A673 (cell line): ENCODE results near the gene POGLUT2. TPM values are rescaled to one million over a fixed set of nuclear protein-coding genes. Genes with fewer than 3 reads are reported as not detected.

Experiments used
- BruUV-seq: library from RNA; stranded (reverse); fragments of 400-500 nt; replicated peaks from 2 replicates; lab custom pipeline; 2021; lab: Mats Ljungman, UMichigan
- CTCF ChIA-PET: fragments of 300-600 bp; sonication (Branson Sonifier 250); formaldehyde crosslinking; loops from one replicate; lab custom pipeline; 2022; ENCODE audit warnings: antibody characterized with exemption; lab: Charles Lee
- POLR2A ChIA-PET: fragments of 300-600 bp; sonication (Branson Sonifier 250); formaldehyde crosslinking; loops from one replicate; lab custom pipeline; 2022; ENCODE audit warnings: antibody characterized with exemption; ENCODE audit not compliant: low non-redundant PET; lab: Charles Lee
- DNase-seq: peaks from one replicate; pipeline ENCODE4 v3.0.0-alpha.2; 2015; ENCODE audit warnings: low spot score
- H3K27ac ChIP-seq: fragments of 200-600 bp; sonication (generic); 2 replicates; pipeline ENCODE4 v1.5.1; 2016; ENCODE audit warnings: mixed run types, low read depth, mild to moderate bottlenecking, mixed read lengths, antibody characterized with exemption, low read length; ENCODE audit not compliant: poor library complexity, severe bottlenecking
- H3K27me3 ChIP-seq: fragments of 200-600 bp; sonication (generic); replicated peaks from 2 replicates; pipeline ENCODE4 v1.6.1; 2017; ENCODE audit warnings: mixed run types, low read depth, mild to moderate bottlenecking, mixed read lengths, antibody characterized with exemption, low read length; ENCODE audit not compliant: insufficient read depth, poor library complexity
- H3K36me3 ChIP-seq: fragments of 200-600 bp; sonication (generic); 2 replicates; pipeline ENCODE4 v1.6.1; 2016; ENCODE audit warnings: mixed run types, mild to moderate bottlenecking, mixed read lengths, antibody characterized with exemption, low read length; ENCODE audit not compliant: insufficient read depth, poor library complexity, severe bottlenecking
- H3K4me1 ChIP-seq: fragments of 200-600 bp; sonication (generic); 2 replicates; pipeline ENCODE4 v1.6.1; 2017; ENCODE audit warnings: mixed run types, mild to moderate bottlenecking, mixed read lengths, antibody characterized with exemption, low read length; ENCODE audit not compliant: insufficient read depth, poor library complexity, severe bottlenecking
- H3K4me3 ChIP-seq: fragments of 200-600 bp; sonication (generic); 2 replicates; pipeline ENCODE4 v1.5.1; 2016; ENCODE audit warnings: low read depth, mixed run types, mild to moderate bottlenecking, mixed read lengths, low read length; ENCODE audit not compliant: poor library complexity, severe bottlenecking
- H3K9me3 ChIP-seq: fragments of 200-600 bp; sonication (generic); 2 replicates; pipeline ENCODE4 v1.6.1; 2016; ENCODE audit warnings: mixed run types, low read depth, mild to moderate bottlenecking, mixed read lengths, antibody characterized with exemption, low read length; ENCODE audit not compliant: poor library complexity, severe bottlenecking
- CTCF ChIP-seq: fragments of 300-800, 200-600 bp; sonication (generic); conservative IDR thresholded peaks from 2 replicates; pipeline ENCODE4 v1.5.1; 2017; ENCODE audit warnings: low read depth, mild to moderate bottlenecking, antibody characterized with exemption, low read length, moderate library complexity, mixed read lengths
- EZH2 ChIP-seq: fragments of 200-600 bp; sonication (generic); IDR thresholded peaks from 2 replicates; pipeline ENCODE4 v1.6.1; 2017; ENCODE audit warnings: borderline replicate concordance, low read depth, mild to moderate bottlenecking, mixed read lengths, antibody characterized with exemption, low read length; ENCODE audit not compliant: poor library complexity, severe bottlenecking
- intact Hi-C: fragments of 100-400 bp; cut with micrococcal nuclease; formaldehyde crosslinking; loops from one replicate; pipeline ENCODE4 v1.10.0; 2022; ENCODE audit not compliant: unreplicated experiment
- total RNA-seq: library from RNA; stranded (reverse); gene quantifications from 2 replicates; pipeline ENCODE4 v1.2.3, GENCODE V29; 2021

Gene POGLUT2
- total RNA-seq, 1 experiment from 2014 or later = 12.0 TPM

- POLR2A ChIA-PET = no interaction called here
Measured at GRCh38 chr13:102814793-102815192, 16.0 kb upstream of the POGLUT2 start.

GRCh38 chr13:102814025-102814607 is 15.3 kb upstream of the POGLUT2 start:
- intact Hi-C loops = no loop called here
- no peaks in the 10 kb centered on the region for H3K27me3 ChIP-seq
- no peak overlapping the region for H3K27ac ChIP-seq
- CTCF ChIA-PET = no interaction called here
- H3K9me3 ChIP-seq = peaks cover 12% of the 10 kb centered on the region
- H3K4me3 ChIP-seq = no peak overlapping the region
- TF ChIP-seq EZH2 = no peak
- TF ChIP-seq CTCF = no peak
- peaks cover 3% of the 10 kb centered on the region for H3K36me3 ChIP-seq
- peaks cover 14% of the 10 kb centered on the region for H3K4me1 ChIP-seq
- no peak for DNase-seq
- POLR2A ChIA-PET = no interaction called here
- BruUV-seq = no TSS peak

More at GRCh38 chr13:102814793-102815192, 16.0 kb upstream of the POGLUT2 start:
- CTCF ChIA-PET = no interaction called here
- intact Hi-C loops = no loop called here
- peaks cover 14% of the 10 kb centered on the region for H3K4me1 ChIP-seq
- TF ChIP-seq EZH2 = no peak
- no peak for TF ChIP-seq CTCF
- H3K4me3 ChIP-seq = no peak overlapping the region
- peaks cover 12% of the 10 kb centered on the region for H3K9me3 ChIP-seq
- DNase-seq = no peak
- H3K36me3 ChIP-seq = peaks cover 3% of the 10 kb centered on the region
- no TSS peak for BruUV-seq
- no peaks in the 10 kb centered on the region for H3K27me3 ChIP-seq
- H3K27ac ChIP-seq = no peak overlapping the region

DNA sequence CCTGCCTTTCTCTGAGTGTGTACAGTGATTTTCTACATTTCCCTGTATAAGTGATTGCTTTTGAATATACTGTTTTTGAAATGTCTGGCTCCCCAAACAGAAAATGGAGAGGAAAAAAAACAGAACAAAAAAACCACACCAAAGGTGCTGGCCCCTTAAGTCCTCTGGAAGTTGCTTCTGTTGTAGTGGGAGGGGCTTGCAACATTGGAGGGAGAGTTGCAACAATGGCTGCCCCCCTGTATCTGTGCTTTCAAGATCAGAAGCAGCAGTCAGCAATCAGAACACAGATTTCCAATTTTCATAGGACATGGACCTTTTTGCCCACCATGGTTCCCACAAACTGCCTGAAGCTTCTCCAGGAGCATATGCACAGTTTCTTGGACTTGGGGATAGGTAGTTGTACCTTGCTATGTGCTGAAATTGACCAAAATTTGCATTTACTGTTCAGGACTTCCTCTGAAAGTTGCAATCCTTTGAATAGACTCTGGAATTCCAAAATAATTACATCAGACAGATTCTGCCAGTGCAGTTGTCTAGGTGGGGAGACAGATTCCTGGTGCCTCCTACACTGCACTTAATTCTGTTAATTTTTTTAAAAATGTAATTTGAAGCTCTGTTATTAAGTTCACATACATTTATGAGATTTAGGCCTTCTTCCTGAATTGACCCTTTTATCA is 14.0 kb upstream of the POGLUT2 start:
- TF ChIP-seq EZH2 = no peak
- TF ChIP-seq CTCF = no peak
- Histone ChIP-seq H3K36me3 (peaks cover under 1% of the 10 kb centered on the region), H3K27ac (no peak overlapping the region), H3K4me1 (peaks cover 14% of the 10 kb centered on the region), H3K27me3 (no peaks in the 10 kb centered on the region), H3K9me3 (peaks cover 12% of the 10 kb centered on the region), H3K4me3 (no peak overlapping the region)
- peak; percentile 49 for DNase-seq
- intact Hi-C loops = no loop called here
- ChIA-PET CTCF (no interaction called here), POLR2A (no interaction called here)
- BruUV-seq = no TSS peak
